GM11168 (cell line): ENCODE results near the gene ROCK2.

ENCODE experiments used
- in situ Hi-C: fragments of 300-500 bp; cut with MboI; formaldehyde crosslinking; loops from one replicate; pipeline ENCODE4 v1.12.0; 2022; ENCODE audit warnings: low sequenced_read_pairs; ENCODE audit not compliant: unreplicated experiment

ROCK2 gene

GRCh38 chr2:11244091-11244826, 100.2 kb downstream of the ROCK2 start:
- in situ Hi-C loops, result loop anchor here (25.0 kb wide), 2 partner anchors 168 to 343 kb away; no protein-coding TSS in a partner anchor

- in situ Hi-C loops, result loop anchor here (25.0 kb wide), 2 partner anchors 169 to 344 kb away; no protein-coding TSS in a partner anchor
Observed at GRCh38 chr2:11243512-11243911, 100.9 kb downstream of the ROCK2 start.

- in situ Hi-C loops, result loop anchor here (25.0 kb wide), 2 partner anchors 170 to 345 kb away; no protein-coding TSS in a partner anchor
Observed at GRCh38 chr2:11242542-11243174, 101.8 kb downstream of the ROCK2 start.

GRCh38 chr2:11241412-11242203, 102.8 kb downstream of the ROCK2 start:
- in situ Hi-C loops, result loop anchor here (25.0 kb wide), 2 partner anchors 171 to 346 kb away; no protein-coding TSS in a partner anchor

- in situ Hi-C loops, result loop anchor here (25.0 kb wide), 2 partner anchors 172 to 347 kb away; no protein-coding TSS in a partner anchor
Observed at GRCh38 chr2:11239666-11240462, 104.6 kb downstream of the ROCK2 start.

GRCh38 chr2:11239147-11239546, 105.3 kb downstream of the ROCK2 start:
- in situ Hi-C loops, result loop anchor here (25.0 kb wide), 2 partner anchors 173 to 348 kb away; no protein-coding TSS in a partner anchor

- in situ Hi-C loops, result loop anchor here (25.0 kb wide), 2 partner anchors 175 to 350 kb away; no protein-coding TSS in a partner anchor
Observed at GRCh38 chr2:11237122-11237521, 107.3 kb downstream of the ROCK2 start.

- in situ Hi-C loops, result loop anchor here (25.0 kb wide), 2 partner anchors 176 to 351 kb away; no protein-coding TSS in a partner anchor
Observed at GRCh38 chr2:11236335-11236734, 108.1 kb downstream of the ROCK2 start.

- in situ Hi-C loops, result loop anchor here (25.0 kb wide), 2 partner anchors 177 to 352 kb away; no protein-coding TSS in a partner anchor
Observed at GRCh38 chr2:11235583-11235982, 108.9 kb downstream of the ROCK2 start.

- in situ Hi-C loops, result loop anchor here (25.0 kb wide), 2 partner anchors 178 to 353 kb away; no protein-coding TSS in a partner anchor
Observed at GRCh38 chr2:11234309-11234708, 110.1 kb downstream of the ROCK2 start.

GRCh38 chr2:11231193-11231592, 113.2 kb downstream of the ROCK2 start:
- in situ Hi-C loops, result loop anchor here (25.0 kb wide), 2 partner anchors 181 to 356 kb away; no protein-coding TSS in a partner anchor

GRCh38 chr2:11228692-11229091, 115.7 kb downstream of the ROCK2 start:
- in situ Hi-C loops, result loop anchor here (25.0 kb wide), 2 partner anchors 184 to 359 kb away; no protein-coding TSS in a partner anchor

GRCh38 chr2:11227595-11227994, 116.8 kb downstream of the ROCK2 start:
- in situ Hi-C loops, result loop anchor here (25.0 kb wide), 2 partner anchors 185 to 360 kb away; no protein-coding TSS in a partner anchor

- in situ Hi-C loops, result loop anchor here (25.0 kb wide), 2 partner anchors 187 to 362 kb away; no protein-coding TSS in a partner anchor
Observed at GRCh38 chr2:11224887-11225286, 119.5 kb downstream of the ROCK2 start.

- in situ Hi-C loops, result no loop called here
Observed at GRCh38 chr2:11222845-11223244, 121.6 kb downstream of the ROCK2 start.

GRCh38 chr2:11220445-11220844, 124.0 kb downstream of the ROCK2 start:
- in situ Hi-C loops, result no loop called here

- in situ Hi-C loops, result no loop called here
Observed at GRCh38 chr2:11215407-11215806, 129.0 kb downstream of the ROCK2 start.

GRCh38 chr2:11214770-11215169, 129.7 kb downstream of the ROCK2 start:
- in situ Hi-C loops, result no loop called here

- in situ Hi-C loops, result no loop called here
Observed at GRCh38 chr2:11213975-11214374, 130.5 kb downstream of the ROCK2 start.
